NCI-H2081 treated with DMSO at 0.1 percent for 48 hours (cell line): ENCODE data around the gene NCS1.

Experiments
- DNase-seq: peaks from one replicate; lab custom pipeline; 2025; lab: John Stamatoyannopoulos, UW

The NCS1 gene

GRCh38 chr9:130147910-130148309 lies 24.3 kb upstream of the NCS1 start:
- no peak for DNase-seq

- no peak for DNase-seq
Measured at GRCh38 chr9:130149031-130149430, 23.2 kb upstream of the NCS1 start.

- DNase-seq, result no peak
Measured at GRCh38 chr9:130149654-130150286, 22.4 kb upstream of the NCS1 start.

GRCh38 chr9:130150779-130151382 lies 21.3 kb upstream of the NCS1 start:
- no peak for DNase-seq

- no peak for DNase-seq
Measured at GRCh38 chr9:130154816-130155215, 17.4 kb upstream of the NCS1 start.

- DNase-seq, result no peak
Measured at GRCh38 chr9:130155647-130156046, 16.6 kb upstream of the NCS1 start.

- DNase-seq, result no peak
Measured at GRCh38 chr9:130156672-130157071, 15.5 kb upstream of the NCS1 start.

GRCh38 chr9:130157079-130157478 lies 15.1 kb upstream of the NCS1 start:
- no peak for DNase-seq

GRCh38 chr9:130158001-130158400 lies 14.2 kb upstream of the NCS1 start:
- DNase-seq, result no peak

GRCh38 chr9:130159057-130159456 lies 13.1 kb upstream of the NCS1 start:
- DNase-seq, result no peak

GRCh38 chr9:130159915-130160670 lies 12.1 kb upstream of the NCS1 start:
- no peak for DNase-seq

GRCh38 chr9:130160862-130161470 lies 11.2 kb upstream of the NCS1 start:
- no peak for DNase-seq

GRCh38 chr9:130165579-130165978 lies 6.6 kb upstream of the NCS1 start:
- DNase-seq, result no peak

- no peak for DNase-seq
Measured at GRCh38 chr9:130166399-130166798, 5.8 kb upstream of the NCS1 start.

- DNase-seq, result no peak
Measured at GRCh38 chr9:130167927-130168326, 4.3 kb upstream of the NCS1 start.

GRCh38 chr9:130171226-130172148 lies 717 bp upstream of the NCS1 start:
- DNase-seq, result no peak

GRCh38 chr9:130172858-130173665 lies 858 bp downstream of the NCS1 start:
- no peak for DNase-seq

- DNase-seq, result no peak
Measured at GRCh38 chr9:130173666-130173983, 1.4 kb downstream of the NCS1 start.

- DNase-seq, result no peak
Measured at GRCh38 chr9:130174025-130174424, 1.8 kb downstream of the NCS1 start.

- DNase-seq, result no peak
Measured at GRCh38 chr9:130174920-130175321, 2.7 kb downstream of the NCS1 start.

- DNase-seq, result no peak
Measured at GRCh38 chr9:130175355-130175754, 3.2 kb downstream of the NCS1 start.
